ENCODE measurements around the gene KLF1. TPM values are rescaled to one million over a fixed set of nuclear protein-coding genes. Genes with fewer than 3 reads are reported as not detected.

KLF1 gene
- total and polyA plus RNA-seq, 2 of the 8 experiments (the other 6 are each of a cell fraction or from before 2014, with no cell fraction given), result 0.84 to 0.91 TPM

GRCh38 chr19:12840091-12841079 is 46.6 kb downstream of the KLF1 start (continued):
- TF ChIP-seq, protein P1, sequence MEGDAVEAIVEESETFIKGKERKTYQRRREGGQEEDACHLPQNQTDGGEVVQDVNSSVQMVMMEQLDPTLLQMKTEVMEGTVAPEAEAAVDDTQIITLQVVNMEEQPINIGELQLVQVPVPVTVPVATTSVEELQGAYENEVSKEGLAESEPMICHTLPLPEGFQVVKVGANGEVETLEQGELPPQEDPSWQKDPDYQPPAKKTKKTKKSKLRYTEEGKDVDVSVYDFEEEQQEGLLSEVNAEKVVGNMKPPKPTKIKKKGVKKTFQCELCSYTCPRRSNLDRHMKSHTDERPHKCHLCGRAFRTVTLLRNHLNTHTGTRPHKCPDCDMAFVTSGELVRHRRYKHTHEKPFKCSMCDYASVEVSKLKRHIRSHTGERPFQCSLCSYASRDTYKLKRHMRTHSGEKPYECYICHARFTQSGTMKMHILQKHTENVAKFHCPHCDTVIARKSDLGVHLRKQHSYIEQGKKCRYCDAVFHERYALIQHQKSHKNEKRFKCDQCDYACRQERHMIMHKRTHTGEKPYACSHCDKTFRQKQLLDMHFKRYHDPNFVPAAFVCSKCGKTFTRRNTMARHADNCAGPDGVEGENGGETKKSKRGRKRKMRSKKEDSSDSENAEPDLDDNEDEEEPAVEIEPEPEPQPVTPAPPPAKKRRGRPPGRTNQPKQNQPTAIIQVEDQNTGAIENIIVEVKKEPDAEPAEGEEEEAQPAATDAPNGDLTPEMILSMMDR (IDR thresholded peaks at IDR 0.05; ENCODE audit: control extremely low read depth in 1 of 3, insufficient read depth in 1 of 3, low read depth in 1 of 3, low read length in 3 of 3), result no peak
- TF ChIP-seq EP300 (IDR thresholded peaks at IDR 0.05; ENCODE audit: borderline replicate concordance in 1 of 2, low read depth in 2 of 2, low read length in 2 of 2), result no peak
- no peak for TF ChIP-seq KDM1A (IDR thresholded peaks at IDR 0.05; ENCODE audit: borderline replicate concordance, low read length)
- TF ChIP-seq JUN (IDR thresholded peaks at IDR 0.05; ENCODE audit: low read depth, low read length), result no peak
- peak; percentile 66; the same call in 1 of the 2 replicates for TF ChIP-seq SP4 (IDR thresholded peaks at IDR 0.05; ENCODE audit: low read length)
- no peak for TF ChIP-seq SIRT6 (IDR thresholded peaks at IDR 0.05; ENCODE audit: low read length)

All from H1 (cell line).